Hematopoietic multipotent progenitor cell treated with erythropoietin and hydrocortisone succinate and interleukin-3 and kit ligand, for 4 days (in vitro differentiated cells): ENCODE data around the gene BET1L.

Source experiments
- DNase-seq: peaks from one replicate; pipeline ENCODE4 v3.0.0-alpha.2; 2015

The BET1L gene

DNA sequence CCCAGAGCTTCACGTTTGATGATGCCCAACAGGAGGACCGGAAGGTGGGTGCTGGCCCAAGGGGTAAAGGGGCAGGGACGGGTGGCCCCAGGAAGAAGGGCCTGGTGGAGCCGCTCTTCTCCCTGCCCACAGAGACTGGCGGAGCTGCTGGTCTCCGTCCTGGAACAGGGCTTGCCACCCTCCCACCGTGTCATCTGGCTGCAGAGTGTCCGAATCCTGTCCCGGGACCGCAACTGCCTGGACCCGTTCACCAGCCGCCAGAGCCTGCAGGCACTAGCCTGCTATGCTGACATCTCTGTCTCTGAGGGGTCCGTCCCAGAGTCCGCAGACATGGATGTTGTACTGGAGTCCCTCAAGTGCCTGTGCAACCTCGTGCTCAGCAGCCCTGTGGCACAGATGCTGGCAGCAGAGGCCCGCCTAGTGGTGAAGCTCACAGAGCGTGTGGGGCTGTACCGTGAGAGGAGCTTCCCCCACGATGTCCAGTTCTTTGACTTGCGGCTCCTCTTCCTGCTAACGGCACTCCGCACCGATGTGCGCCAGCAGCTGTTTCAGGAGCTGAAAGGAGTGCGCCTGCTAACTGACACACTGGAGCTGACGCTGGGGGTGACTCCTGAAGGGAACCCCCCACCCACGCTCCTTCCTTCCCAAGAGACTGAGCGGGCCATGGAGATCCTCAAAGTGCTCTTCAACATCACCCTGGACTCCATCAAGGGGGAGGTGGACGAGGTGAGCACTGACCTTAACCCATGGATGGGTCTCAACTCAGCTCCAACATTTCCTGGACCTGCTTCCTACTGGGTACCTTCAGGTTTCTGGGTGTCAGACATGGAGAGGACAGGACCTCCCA lies 2.3 kb upstream of the BET1L start:
- peak; percentile 47 for DNase-seq

- DNase-seq, result no peak
Measured at GRCh38 chr11:208917-209260, 1.7 kb upstream of the BET1L start.

- DNase-seq, result peak; percentile 94
Measured at GRCh38 chr11:208181-208916, 1.1 kb upstream of the BET1L start.

DNA sequence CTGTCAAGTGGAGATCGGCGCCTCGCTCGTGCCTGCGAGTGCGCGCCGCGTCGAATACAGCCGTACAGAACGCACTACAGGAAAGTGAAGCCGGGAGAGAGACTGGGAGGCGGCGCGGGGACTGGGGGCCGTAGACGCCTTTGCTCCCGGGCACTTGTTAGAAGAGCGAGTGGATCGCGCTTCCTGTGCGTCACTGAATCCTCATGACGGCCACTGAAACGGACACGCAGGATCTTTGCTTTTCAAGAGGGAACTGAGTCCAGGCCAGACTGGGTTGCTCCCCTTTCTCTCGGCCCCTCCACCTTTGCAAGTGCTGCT lies 623 bp upstream of the BET1L start:
- DNase-seq, result no peak

DNA sequence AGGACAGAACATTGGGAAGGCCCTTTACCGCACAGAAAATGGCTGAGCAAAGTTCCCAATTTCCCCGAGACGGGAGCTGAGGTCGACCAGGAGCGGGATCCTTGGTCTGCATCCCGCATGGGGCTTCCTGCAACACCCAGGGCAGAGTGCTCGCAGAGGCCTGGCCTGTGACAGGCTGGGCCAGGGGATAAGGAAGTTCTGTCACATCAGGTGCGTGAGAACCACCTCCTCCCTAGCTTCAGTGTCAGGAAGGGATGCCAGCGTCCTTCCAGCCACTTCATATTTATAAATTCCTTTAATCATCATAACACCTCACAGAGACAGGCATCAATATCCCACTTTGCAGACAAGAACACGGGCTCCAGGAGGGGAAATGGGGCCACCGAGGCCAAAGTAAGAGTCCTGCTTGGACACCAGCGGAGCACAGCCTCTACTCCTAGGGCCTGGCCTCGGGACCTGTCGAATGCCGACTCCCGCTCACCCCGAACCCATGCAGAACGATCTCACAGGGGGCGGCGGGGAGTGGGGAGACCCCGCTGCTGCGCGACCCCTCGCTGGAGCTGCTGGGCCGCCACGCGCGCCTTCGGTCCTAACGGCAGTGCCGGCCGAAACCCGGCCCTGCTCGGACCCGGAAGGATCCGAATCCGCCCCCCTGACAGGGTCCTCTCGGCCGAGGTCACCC lies 532 bp downstream of the BET1L start:
- DNase-seq, result peak; percentile 59

DNA sequence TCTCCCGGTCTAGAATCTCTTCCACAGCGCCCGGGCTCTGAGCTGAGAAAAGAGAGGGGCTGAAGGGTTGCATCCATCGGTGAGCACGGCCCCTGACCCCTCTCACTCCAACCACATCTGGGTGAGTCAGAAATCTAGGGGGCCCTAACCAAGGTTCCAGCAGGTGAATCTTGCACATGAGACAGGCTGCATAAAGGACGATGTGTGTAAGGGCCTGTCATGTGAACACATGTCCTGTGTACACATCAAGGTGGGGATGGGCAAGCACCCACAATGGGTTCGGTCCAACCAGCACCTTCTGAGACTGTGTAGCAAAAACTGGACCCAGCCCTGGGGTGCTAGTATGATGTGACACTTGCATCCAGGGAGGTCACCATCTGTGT lies 1.2 kb downstream of the BET1L start:
- no peak for DNase-seq

- DNase-seq, result no peak
Measured at GRCh38 chr11:205221-206001, 1.8 kb downstream of the BET1L start.

DNA sequence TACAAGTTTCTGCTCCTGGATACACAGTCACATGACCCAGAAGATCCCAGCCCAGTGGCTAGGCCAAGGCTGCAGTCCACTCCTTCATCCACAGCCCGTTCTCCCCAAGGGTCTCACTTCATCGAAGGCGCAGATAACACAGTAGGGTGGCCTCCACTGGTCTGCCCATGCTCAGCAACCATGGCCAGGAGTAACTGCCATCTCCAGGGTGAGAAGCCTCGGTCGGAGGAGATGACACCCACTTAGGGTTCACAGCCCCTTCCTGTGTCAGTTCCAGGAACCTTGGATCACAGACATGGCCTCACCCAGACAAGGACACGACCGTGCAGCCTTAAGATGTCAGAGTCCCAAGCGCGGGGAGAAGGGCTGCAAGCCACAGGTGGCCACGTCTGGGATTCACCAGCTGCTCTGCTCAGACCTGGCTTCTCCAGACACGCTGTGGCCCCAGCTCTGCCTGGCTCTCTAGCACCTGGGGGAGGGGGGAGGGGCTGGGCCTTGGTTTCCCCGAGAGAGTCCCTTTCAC lies 2.6 kb downstream of the BET1L start:
- DNase-seq, result no peak

DNA sequence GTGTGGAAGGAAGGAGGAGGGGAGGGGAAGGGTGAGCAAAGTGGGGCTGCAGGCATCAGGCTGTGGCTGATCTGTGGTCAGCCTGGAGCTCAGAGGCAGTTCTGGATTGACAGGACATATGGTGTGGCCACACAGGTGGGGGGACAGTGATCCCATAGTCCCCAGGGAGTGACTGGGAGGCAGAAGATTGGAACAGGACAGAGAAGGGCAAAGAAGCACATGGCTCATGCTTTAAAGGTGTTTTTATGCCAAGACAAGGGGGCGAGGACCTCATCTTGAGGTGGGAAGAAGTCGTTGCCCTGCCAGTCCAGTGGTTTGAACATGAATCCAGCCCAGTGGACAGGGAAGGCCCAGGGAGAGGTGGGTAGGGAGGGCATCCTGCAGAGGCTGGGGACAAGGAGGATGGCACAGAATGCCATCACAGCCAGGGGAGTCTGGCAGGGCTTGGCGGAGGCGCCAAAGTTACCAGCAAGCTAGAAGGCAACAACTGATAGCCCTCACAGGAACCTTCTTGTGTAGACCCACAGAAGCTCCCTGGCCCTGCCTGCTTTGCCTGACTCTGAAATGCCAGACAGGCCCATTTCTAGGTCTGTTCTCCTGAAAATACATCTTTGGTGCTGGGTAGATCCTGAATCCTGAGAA lies 3.1 kb downstream of the BET1L start:
- DNase-seq, result no peak

DNA sequence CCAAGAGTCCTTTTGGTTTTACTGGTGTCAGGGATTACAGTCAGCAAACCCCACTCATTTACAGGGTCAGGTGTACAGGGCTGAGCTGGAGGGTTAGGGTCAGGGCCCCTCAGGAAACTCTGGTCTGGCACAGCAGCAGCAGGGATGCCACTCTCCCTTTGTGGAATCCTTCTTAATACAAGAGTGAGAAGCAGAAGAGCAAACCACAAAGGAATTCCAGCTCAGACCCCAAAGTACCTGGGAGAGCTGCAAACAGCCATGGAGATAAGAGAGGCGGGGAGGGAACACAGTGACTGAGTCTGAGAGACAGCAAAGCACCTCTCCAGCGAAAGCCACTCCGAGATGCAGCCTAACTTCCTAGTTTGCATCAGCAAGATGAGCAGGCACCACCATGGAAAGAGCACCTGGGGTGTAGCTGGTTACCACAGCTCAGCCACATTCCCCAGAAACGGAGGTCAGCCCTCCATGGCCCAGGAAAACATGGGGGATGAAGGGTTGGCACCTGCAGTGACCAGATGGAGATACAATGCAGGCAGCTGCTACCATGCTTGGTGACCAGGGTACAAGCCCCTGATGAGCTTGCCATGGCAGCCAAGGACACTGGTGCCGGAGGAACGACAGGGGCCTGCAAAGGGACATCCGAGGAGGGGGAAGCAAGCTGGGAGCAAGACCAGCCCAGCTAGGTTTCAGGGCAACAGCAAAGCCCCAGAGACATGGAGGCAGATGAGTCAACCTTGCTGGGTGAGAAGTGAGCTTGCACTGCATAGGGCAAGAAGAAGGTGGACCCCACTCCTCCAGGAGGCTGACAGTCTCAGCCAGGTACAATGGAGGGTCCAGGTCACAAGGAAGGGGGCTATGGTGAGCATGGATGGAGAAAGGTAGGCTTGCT lies 3.9 kb downstream of the BET1L start:
- no peak for DNase-seq

GRCh38 chr11:202490-202889 lies 4.7 kb downstream of the BET1L start:
- DNase-seq, result no peak

DNA sequence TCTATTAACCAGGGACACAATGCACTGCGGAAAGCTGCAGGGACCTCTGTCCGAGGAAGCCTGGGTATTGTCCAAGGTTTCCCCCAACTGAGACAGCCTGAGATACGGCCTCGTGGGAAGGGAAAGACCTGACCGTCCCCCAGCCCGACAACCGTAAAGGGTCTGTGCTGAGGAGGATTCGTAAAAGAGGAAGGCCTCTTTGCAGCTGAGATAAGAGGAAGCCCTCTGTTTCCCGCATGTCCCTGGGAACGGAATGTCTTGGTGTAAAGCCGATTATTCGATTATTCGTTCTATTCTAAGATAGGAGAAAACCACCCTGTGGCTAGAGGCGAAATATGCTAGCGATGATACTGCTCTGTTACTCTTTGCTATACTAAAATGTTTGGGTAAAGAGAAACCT lies 5.2 kb downstream of the BET1L start:
- DNase-seq, result peak; percentile 89

DNA sequence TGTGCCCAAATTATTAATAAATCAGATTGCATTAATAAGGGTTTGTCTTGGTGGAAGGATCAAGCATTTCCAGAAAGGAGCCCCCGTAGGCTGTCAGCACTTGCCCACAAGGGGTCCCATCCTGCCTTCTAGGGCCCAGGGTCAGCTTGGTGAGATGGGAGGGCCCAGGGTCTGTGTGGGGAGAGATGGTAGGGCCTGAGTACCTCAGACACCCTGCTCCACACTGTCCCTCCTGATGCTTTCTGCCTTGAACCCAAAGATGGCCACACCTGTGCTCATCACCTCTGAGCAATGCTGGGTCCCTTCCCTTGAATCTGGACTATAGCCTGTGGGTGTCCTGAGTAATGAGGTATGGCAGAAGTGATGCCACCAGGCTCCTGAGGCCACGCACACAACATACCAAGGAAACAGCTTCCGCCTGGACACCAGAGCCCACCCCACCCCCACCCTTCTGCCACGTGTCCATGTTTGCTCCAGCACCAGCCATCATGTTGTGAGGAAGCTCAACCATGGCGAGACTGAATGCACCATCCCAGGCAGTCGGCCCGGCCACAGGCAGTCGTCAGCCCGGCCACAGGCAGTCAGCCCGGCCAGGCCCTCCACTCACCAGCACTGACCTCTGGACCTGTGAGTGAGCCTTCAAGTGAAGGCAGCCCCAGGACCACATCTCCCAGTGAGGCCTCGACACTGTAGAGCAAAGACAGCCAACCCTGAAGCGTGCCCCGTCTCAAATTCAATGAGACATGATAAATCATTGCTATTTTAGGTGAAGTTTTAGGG lies 6.8 kb downstream of the BET1L start:
- DNase-seq, result no peak

DNA sequence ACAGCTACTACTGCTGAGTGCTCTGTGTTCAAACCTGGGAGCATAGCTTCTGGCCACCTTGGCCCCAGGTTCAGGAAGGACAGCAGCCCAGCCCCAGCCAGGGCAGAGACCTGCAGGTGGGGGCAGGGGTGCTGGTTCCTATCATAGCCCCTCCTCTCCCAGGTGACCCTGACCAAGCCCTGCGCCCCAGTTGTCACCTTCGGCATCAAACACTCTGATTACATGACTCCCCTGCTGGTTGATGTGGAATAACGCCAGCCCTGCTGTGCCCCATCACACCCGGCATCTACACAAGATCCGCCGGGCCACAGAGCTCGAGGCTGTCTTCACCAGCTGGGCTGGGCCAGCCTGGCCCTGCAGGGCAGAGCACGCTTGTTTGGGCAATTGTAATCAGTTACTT lies 7.4 kb downstream of the BET1L start:
- peak; percentile 35 for DNase-seq

GRCh38 chr11:199004-199581 lies 8.1 kb downstream of the BET1L start:
- no peak for DNase-seq

DNA sequence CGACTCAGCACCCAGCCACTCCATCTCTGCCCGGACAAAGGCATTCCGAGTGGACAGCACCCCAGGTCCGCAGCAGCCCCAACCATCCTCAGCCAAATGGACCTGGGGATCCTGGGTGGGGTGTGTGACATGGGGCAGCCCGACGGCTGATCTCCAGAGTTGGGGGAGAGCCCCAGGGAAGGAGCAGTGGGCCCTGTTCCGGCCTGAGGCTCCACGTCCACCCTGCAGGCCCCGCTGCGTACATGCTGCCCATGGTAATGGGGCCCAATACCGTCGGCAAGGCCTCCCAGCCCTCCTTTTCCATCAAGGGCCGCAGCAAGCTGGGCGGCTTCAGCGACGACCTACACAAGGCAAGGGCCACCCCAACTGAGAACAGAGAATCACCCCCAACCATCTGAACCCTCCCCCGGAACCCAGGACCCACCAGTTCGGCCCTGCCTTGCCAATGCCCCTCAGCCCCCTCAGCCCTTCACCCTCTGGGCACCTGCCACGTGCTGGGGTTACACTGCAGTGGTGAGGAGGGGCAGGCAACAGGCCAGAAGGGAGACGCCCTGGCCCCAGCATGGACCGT lies 8.9 kb downstream of the BET1L start:
- DNase-seq, result no peak

GRCh38 chr11:197741-198235 lies 9.4 kb downstream of the BET1L start:
- no peak for DNase-seq

DNA sequence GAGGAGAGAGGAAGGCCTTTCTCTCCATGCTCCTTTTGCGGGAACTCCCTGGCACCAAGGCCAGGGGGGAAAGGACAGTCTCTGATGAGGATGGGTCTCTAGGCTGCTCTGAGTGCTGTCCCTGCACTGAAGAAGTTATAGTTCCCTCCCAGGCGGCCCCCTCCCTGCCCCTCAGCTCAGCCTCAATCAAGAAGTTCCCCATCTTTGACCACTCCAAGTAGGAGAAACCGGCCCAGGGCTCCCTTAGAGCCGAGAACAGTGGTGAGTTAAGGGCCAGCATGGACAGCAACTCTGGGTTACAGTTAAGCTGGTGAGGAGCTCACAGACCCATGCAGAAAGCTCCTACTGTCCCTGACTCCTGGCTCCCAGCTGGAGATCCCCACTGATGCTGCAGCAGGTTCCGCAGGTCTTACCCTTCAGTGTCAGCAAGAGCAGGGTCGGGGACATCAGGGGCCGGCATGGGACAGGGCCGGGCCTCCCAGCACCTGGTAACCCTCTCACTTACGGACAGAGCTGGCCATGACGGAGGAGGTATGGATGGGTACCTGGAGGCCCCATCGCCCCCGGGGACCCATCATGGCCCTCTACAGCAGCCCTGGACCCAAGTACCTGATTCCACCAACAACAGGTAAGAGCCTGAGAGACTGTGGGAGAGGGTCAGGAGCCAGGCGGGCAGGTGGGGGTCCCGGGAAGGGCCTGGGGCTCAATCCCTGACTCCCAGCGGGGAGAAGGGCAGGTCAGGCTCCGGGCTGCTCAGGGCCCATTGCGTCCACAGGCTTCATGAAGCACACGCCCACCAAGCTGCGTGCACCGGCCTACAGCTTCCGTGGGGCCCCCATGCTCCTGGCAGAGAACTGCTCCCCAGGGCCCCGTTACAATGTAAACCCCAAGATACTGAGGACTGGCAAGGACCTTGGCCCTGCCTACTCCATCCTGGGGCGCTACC lies 10.1 kb downstream of the BET1L start:
- no peak for DNase-seq
